ENCODE data around the gene EHMT1.

EHMT1 gene

DNA sequence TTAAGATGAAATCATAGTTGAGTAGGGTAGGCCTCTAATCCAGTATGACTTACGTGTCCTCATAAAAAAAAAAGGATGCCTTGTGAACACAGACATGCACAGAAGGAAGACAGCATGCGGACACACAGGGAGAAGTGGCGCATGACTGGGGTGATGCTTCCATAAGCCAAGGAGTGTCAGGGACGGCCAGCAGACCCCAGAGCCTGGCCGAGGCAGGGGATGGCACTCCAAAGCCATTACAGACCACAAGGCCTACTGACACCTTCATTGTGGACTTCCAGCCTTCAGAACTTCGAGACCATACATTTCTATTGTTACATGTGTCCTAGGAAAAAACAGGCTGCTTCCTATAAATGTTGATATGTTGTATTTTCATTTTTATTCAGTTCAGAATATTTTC, 19.9 kb downstream of the EHMT1 start:
- Histone ChIP-seq H3K27ac (ENCODE audit: low read depth, low read length) (no peak overlapping the region), H3K27me3 (ENCODE audit: insufficient read depth, low read length) (no peaks in the 10 kb centered on the region), H3K4me1 (ENCODE audit: insufficient read depth, low read length) (no peaks in the 10 kb centered on the region), H3K36me3 (ENCODE audit: insufficient read depth, low read length) (peaks cover 8% of the 10 kb centered on the region), H3K9ac (ENCODE audit: low read depth, low read length) (no peak overlapping the region), H3K9me3 (ENCODE audit: insufficient read depth, low read depth, low read length) (no peaks in the 10 kb centered on the region), H3K4me3 (ENCODE audit: low read length) (no peak overlapping the region)
- 91% methylated on average over 6 of the region's 6 CpGs for WGBS

DNA sequence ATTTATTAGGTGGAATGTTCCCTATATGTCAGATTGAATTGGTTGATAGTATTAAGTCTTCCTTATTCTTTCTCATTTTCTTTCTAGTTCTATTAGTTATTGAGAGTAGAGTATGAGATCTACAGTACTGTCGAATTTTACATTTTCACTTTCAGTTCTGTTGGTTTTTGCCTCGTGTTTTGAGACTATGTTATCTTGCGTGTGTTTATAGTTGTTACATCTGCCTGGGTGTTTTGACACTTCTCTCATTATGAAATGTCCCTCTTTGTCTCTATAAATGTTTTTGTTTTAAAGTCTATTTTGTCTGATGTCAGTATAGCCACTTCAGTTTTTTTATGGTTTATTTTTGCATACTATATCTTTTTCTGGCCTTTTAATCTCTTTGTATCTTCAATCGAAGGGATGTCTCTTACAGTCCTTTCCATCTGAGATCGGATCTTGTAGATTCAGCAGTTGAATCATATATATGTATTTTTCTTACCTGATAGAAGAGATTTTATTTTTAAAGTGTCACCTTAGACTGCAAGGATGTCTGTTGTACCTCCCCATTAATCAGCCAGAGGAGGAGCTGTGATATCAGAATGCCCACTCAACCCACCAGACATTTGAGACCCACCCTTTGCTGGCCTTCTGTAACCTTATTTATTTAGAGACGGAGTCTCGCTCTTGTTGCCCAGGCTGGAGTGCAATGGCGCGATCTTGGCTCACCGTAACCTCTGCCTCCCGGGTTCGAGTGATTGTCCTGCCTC, 20.7 kb downstream of the EHMT1 start:
- H3K27me3 ChIP-seq (ENCODE audit: insufficient read depth, low read length), result no peaks in the 10 kb centered on the region
- no peak overlapping the region for H3K4me3 ChIP-seq (ENCODE audit: low read length)
- no peaks in the 10 kb centered on the region for H3K4me1 ChIP-seq (ENCODE audit: insufficient read depth, low read length)
- WGBS, result 95% methylated on average over 10 of the region's 12 CpGs
- H3K9me3 ChIP-seq (ENCODE audit: insufficient read depth, low read depth, low read length), result no peaks in the 10 kb centered on the region
- no peak overlapping the region for H3K27ac ChIP-seq (ENCODE audit: low read depth, low read length)
- peaks cover 10% of the 10 kb centered on the region for H3K36me3 ChIP-seq (ENCODE audit: insufficient read depth, low read length)
- H3K9ac ChIP-seq (ENCODE audit: low read depth, low read length), result no peak overlapping the region

- 93% methylated on average over 5 of the region's 5 CpGs for WGBS
- Histone ChIP-seq H3K9ac (ENCODE audit: low read depth, low read length) (no peak overlapping the region), H3K4me3 (ENCODE audit: low read length) (no peak overlapping the region), H3K27me3 (ENCODE audit: insufficient read depth, low read length) (no peaks in the 10 kb centered on the region), H3K36me3 (ENCODE audit: insufficient read depth, low read length) (peaks cover 15% of the 10 kb centered on the region), H3K9me3 (ENCODE audit: insufficient read depth, low read depth, low read length) (no peaks in the 10 kb centered on the region), H3K27ac (ENCODE audit: low read depth, low read length) (no peak overlapping the region), H3K4me1 (ENCODE audit: insufficient read depth, low read length) (no peaks in the 10 kb centered on the region; the same call in 1 of the 2 replicates)
These were observed 22.1 kb downstream of the EHMT1 start for GRCh38 chr9:137640862-137641261.

DNA sequence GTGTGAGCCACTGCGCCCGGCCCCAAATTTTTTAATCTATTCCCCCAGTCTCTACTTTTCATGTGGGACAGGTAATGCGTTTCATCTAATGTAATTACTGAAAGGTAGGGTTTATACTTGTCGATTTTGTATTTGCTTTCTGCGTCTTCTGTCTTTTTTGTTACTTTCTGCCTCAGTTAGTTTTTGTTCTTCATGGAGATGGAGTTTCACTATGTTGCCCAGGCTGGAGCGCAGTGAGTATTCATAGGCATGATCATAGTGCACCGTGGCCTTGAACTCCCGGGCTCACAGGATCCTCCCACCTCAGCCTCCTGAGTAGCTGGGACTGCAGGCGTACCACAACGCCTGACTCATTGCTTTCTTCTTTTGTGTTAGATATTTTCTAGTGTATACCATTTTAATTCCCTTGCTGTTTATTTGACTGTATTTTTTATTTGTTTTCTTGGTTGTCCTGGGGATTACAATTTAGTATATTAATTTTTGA, 23.4 kb downstream of the EHMT1 start:
- Histone ChIP-seq H3K27ac (ENCODE audit: low read depth, low read length) (no peak overlapping the region), H3K4me3 (ENCODE audit: low read length) (no peak overlapping the region), H3K4me1 (ENCODE audit: insufficient read depth, low read length) (no peaks in the 10 kb centered on the region; the same call in 1 of the 2 replicates), H3K9me3 (ENCODE audit: insufficient read depth, low read depth, low read length) (no peaks in the 10 kb centered on the region), H3K27me3 (ENCODE audit: insufficient read depth, low read length) (no peaks in the 10 kb centered on the region), H3K36me3 (ENCODE audit: insufficient read depth, low read length) (peaks cover 15% of the 10 kb centered on the region), H3K9ac (ENCODE audit: low read depth, low read length) (no peak overlapping the region)
- WGBS, result 95% methylated on average over 9 of the region's 10 CpGs

- H3K27ac ChIP-seq (ENCODE audit: low read depth, low read length), result no peak overlapping the region
- no peaks in the 10 kb centered on the region; the same call in 1 of the 2 replicates for H3K4me1 ChIP-seq (ENCODE audit: insufficient read depth, low read length)
- H3K9ac ChIP-seq (ENCODE audit: low read depth, low read length), result no peak overlapping the region
- no peaks in the 10 kb centered on the region for H3K27me3 ChIP-seq (ENCODE audit: insufficient read depth, low read length)
- H3K4me3 ChIP-seq (ENCODE audit: low read length), result no peak overlapping the region
- WGBS, result 97% methylated on average over 5 of the region's 5 CpGs
- peaks cover 15% of the 10 kb centered on the region for H3K36me3 ChIP-seq (ENCODE audit: insufficient read depth, low read length)
- H3K9me3 ChIP-seq (ENCODE audit: insufficient read depth, low read depth, low read length), result no peaks in the 10 kb centered on the region
These were observed 24.1 kb downstream of the EHMT1 start for GRCh38 chr9:137642892-137643291.

DNA sequence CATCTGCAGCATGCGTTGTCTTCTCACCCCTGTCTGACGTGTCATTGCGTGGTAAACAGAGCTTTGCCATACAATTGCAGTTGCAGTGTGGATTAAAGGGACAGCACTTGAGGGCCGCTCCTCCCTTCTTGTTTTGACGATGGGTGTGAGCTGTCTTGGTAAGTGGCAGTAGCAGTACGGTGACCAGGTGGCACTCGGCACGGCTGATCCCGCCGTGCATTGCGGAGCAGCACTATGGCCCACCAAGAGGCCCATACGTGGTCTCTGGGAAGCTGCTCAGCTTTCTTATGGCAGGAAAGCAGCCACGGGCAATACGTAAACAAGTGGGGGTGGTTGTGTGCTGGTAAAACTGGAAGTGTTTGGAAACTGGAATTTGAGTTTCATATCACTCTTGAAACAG, 25.1 kb downstream of the EHMT1 start:
- H3K36me3 ChIP-seq (ENCODE audit: insufficient read depth, low read length), result peaks cover 15% of the 10 kb centered on the region

GRCh38 chr9:137645211-137645610, 26.4 kb downstream of the EHMT1 start:
- Histone ChIP-seq H3K36me3 (ENCODE audit: insufficient read depth, low read length) (peaks cover 15% of the 10 kb centered on the region), H3K4me3 (ENCODE audit: low read length) (no peak overlapping the region), H3K9ac (ENCODE audit: low read depth, low read length) (no peak overlapping the region), H3K27ac (ENCODE audit: low read depth, low read length) (no peak overlapping the region), H3K27me3 (ENCODE audit: insufficient read depth, low read length) (no peaks in the 10 kb centered on the region), H3K4me1 (ENCODE audit: insufficient read depth, low read length) (no peaks in the 10 kb centered on the region; the same call in 1 of the 2 replicates), H3K9me3 (ENCODE audit: insufficient read depth, low read depth, low read length) (no peaks in the 10 kb centered on the region)
- WGBS, result 97% methylated on average over 5 of the region's 5 CpGs

More for the DNA sequence above, 25.1 kb downstream of the EHMT1 start:
- Histone ChIP-seq H3K27ac (ENCODE audit: low read depth, low read length) (no peak overlapping the region), H3K9me3 (ENCODE audit: insufficient read depth, low read depth, low read length) (no peaks in the 10 kb centered on the region), H3K9ac (ENCODE audit: low read depth, low read length) (no peak overlapping the region), H3K4me3 (ENCODE audit: low read length) (no peak overlapping the region), H3K27me3 (ENCODE audit: insufficient read depth, low read length) (no peaks in the 10 kb centered on the region), H3K4me1 (ENCODE audit: insufficient read depth, low read length) (no peaks in the 10 kb centered on the region; the same call in 1 of the 2 replicates)
- WGBS, result 97% methylated on average over 14 of the region's 14 CpGs

DNA sequence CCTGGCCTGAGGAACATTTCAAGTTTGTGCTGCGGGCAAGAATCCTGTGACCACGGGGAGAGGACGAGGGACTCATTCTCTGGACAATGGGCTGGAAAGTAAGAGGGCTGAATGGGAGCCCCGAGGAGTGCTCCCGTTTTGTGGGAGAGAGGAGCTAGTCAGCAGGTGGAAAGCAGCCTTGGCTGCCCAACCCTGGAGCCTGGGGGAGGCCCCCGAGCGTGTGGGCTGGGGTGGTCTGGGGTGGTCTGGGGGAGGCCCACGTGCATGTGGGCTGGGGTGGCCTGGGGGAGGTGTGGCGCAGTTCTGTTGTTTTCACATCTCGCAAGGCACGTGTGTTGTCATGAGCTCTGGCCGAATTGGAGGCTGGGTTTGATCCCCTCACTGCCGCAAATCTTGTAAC, 27.5 kb downstream of the EHMT1 start:
- Histone ChIP-seq H3K36me3 (ENCODE audit: insufficient read depth, low read length) (peaks cover 16% of the 10 kb centered on the region), H3K27ac (ENCODE audit: low read depth, low read length) (no peak overlapping the region), H3K4me1 (ENCODE audit: insufficient read depth, low read length) (no peaks in the 10 kb centered on the region; the same call in 1 of the 2 replicates), H3K9me3 (ENCODE audit: insufficient read depth, low read depth, low read length) (no peaks in the 10 kb centered on the region), H3K27me3 (ENCODE audit: insufficient read depth, low read length) (no peaks in the 10 kb centered on the region), H3K9ac (ENCODE audit: low read depth, low read length) (no peak overlapping the region), H3K4me3 (ENCODE audit: low read length) (no peak overlapping the region)
- WGBS, result 94% methylated on average over 13 of the region's 13 CpGs

DNA sequence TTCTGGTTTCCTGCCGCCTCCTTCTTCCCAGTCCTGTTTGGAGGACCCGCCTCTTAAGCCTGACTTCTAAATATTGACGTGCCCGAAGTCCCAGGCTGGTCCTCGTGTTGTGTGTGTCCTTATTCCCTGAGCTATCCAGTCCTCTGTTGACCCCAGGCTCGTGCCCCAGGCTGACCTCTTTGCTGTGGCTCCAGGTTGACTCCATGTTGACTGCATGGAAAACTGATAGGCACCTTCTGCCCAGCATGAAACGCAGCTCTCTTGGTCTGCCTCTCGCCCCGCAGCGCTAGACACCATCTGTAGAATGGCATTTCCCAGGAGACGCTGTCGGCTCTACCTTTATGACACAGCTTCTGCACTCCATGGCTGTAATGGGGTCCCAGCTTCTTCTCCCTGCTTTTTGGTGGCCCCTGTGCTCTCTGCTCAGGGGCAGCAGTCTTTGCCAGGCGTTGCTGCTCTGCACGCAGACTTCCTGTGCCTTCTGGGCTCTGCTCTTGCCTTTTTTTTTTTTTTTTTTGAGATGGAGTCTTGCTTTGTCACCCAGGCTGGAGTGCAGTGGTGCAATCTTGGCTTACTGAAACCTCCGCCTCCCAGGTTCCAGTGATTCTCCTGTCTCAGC, 28.4 kb downstream of the EHMT1 start:
- no peaks in the 10 kb centered on the region for H3K27me3 ChIP-seq (ENCODE audit: insufficient read depth, low read length)
- peaks cover 21% of the 10 kb centered on the region for H3K36me3 ChIP-seq (ENCODE audit: insufficient read depth, low read length)
- no peaks in the 10 kb centered on the region for H3K9me3 ChIP-seq (ENCODE audit: insufficient read depth, low read depth, low read length)
- whole genome bisulfite sequencing, result 94% methylated on average over 15 of the region's 15 CpGs
- no peak overlapping the region for H3K4me3 ChIP-seq (ENCODE audit: low read length)
- H3K27ac ChIP-seq (ENCODE audit: low read depth, low read length), result no peak overlapping the region
- no peak overlapping the region for H3K9ac ChIP-seq (ENCODE audit: low read depth, low read length)
- H3K4me1 ChIP-seq (ENCODE audit: insufficient read depth, low read length), result no peaks in the 10 kb centered on the region; the same call in 1 of the 2 replicates

DNA sequence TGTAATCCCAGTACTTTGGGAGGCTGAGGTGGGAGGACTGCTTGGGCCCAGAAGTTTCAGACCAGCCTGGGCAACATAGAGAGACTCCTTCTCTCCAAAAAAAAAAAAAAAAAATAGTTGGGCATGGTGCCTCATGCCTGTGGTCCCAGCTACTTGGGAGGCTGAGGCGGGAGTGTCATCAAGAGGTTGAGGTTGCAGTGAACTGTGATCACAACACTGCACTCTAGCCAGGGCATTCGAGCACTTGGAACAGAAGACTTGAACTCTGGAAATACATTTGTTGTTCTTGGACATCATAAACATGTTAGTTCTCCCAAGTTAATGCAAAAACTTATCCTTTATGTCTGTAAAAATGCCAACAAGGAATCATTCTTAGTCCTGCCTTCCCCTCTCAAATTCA, 29.6 kb downstream of the EHMT1 start:
- H3K36me3 ChIP-seq (ENCODE audit: insufficient read depth, low read length), result peaks cover 21% of the 10 kb centered on the region
- no peaks in the 10 kb centered on the region for H3K27me3 ChIP-seq (ENCODE audit: insufficient read depth, low read length)
- no peak overlapping the region for H3K27ac ChIP-seq (ENCODE audit: low read depth, low read length)
- no peak overlapping the region for H3K4me3 ChIP-seq (ENCODE audit: low read length)
- H3K9me3 ChIP-seq (ENCODE audit: insufficient read depth, low read depth, low read length), result no peaks in the 10 kb centered on the region
- 92% methylated on average over 2 of the region's 2 CpGs for WGBS
- no peaks in the 10 kb centered on the region; the same call in 1 of the 2 replicates for H3K4me1 ChIP-seq (ENCODE audit: insufficient read depth, low read length)
- H3K9ac ChIP-seq (ENCODE audit: low read depth, low read length), result no peak overlapping the region

GRCh38 chr9:137649553-137649952, 30.7 kb downstream of the EHMT1 start:
- 93% methylated on average over 9 of the region's 9 CpGs for WGBS
- Histone ChIP-seq H3K36me3 (ENCODE audit: insufficient read depth, low read length) (peaks cover 19% of the 10 kb centered on the region), H3K4me1 (ENCODE audit: insufficient read depth, low read length) (no peaks in the 10 kb centered on the region; the same call in 1 of the 2 replicates), H3K9me3 (ENCODE audit: insufficient read depth, low read depth, low read length) (no peaks in the 10 kb centered on the region), H3K9ac (ENCODE audit: low read depth, low read length) (no peak overlapping the region), H3K27ac (ENCODE audit: low read depth, low read length) (no peak overlapping the region), H3K27me3 (ENCODE audit: insufficient read depth, low read length) (no peaks in the 10 kb centered on the region), H3K4me3 (ENCODE audit: low read length) (no peak overlapping the region)
